ENCODE measurements around the gene NF2. TPM values are rescaled to one million over a fixed set of nuclear protein-coding genes. Genes with fewer than 3 reads are reported as not detected.

NF2 gene
- total RNA-seq, 1 donor from 2014 or later = 73.0 TPM

GRCh38 chr22:29712119-29712518, 108.7 kb downstream of the NF2 start:
- Mint-ChIP-seq H3K9me3 (ENCODE audit: low read depth) (peaks cover 2% of the 10 kb centered on the region), H3K4me1 (ENCODE audit: low read depth) (no peaks in the 10 kb centered on the region), H3K4me3 (ENCODE audit: unreplicated experiment) (no peak overlapping the region), H3K27me3 (ENCODE audit: low read depth) (peaks cover 41% of the 10 kb centered on the region), H3K36me3 (ENCODE audit: low read depth) (no peaks in the 10 kb centered on the region), H3K27ac (ENCODE audit: unreplicated experiment) (no peak overlapping the region)
- no peak for TF ChIP-seq CTCF (IDR thresholded peaks at IDR 0.05)
- DNase-seq (ENCODE audit: low spot score) = no peak

- peaks cover 39% of the 10 kb centered on the region for H3K27me3 Mint-ChIP-seq (ENCODE audit: low read depth)
- DNase-seq (ENCODE audit: low spot score) = no peak
- H3K36me3 Mint-ChIP-seq (ENCODE audit: low read depth) = no peaks in the 10 kb centered on the region
- peaks cover 2% of the 10 kb centered on the region for H3K9me3 Mint-ChIP-seq (ENCODE audit: low read depth)
- H3K4me1 Mint-ChIP-seq (ENCODE audit: low read depth) = no peaks in the 10 kb centered on the region
- H3K27ac Mint-ChIP-seq (ENCODE audit: unreplicated experiment) = no peak overlapping the region
- no peak for TF ChIP-seq CTCF (IDR thresholded peaks at IDR 0.05)
- H3K4me3 Mint-ChIP-seq (ENCODE audit: unreplicated experiment) = no peak overlapping the region
These were observed 109.8 kb downstream of the NF2 start for GRCh38 chr22:29713156-29713727.

GRCh38 chr22:29715240-29715639, 111.8 kb downstream of the NF2 start:
- DNase-seq (ENCODE audit: low spot score) = no peak
- Mint-ChIP-seq H3K4me3 (ENCODE audit: unreplicated experiment) (no peak overlapping the region), H3K27ac (ENCODE audit: unreplicated experiment) (no peak overlapping the region), H3K36me3 (ENCODE audit: low read depth) (no peaks in the 10 kb centered on the region), H3K27me3 (ENCODE audit: low read depth) (peaks cover 50% of the 10 kb centered on the region), H3K9me3 (ENCODE audit: low read depth) (peaks cover 2% of the 10 kb centered on the region), H3K4me1 (ENCODE audit: low read depth) (no peaks in the 10 kb centered on the region)
- no peak for TF ChIP-seq CTCF (IDR thresholded peaks at IDR 0.05)

- Mint-ChIP-seq H3K9me3 (ENCODE audit: low read depth) (peaks cover 2% of the 10 kb centered on the region), H3K4me3 (ENCODE audit: unreplicated experiment) (no peak overlapping the region), H3K27me3 (ENCODE audit: low read depth) (peaks cover 50% of the 10 kb centered on the region), H3K36me3 (ENCODE audit: low read depth) (no peaks in the 10 kb centered on the region), H3K4me1 (ENCODE audit: low read depth) (no peaks in the 10 kb centered on the region), H3K27ac (ENCODE audit: unreplicated experiment) (no peak overlapping the region)
- DNase-seq (ENCODE audit: low spot score) = no peak
- TF ChIP-seq CTCF (IDR thresholded peaks at IDR 0.05) = no peak
These were observed 112.3 kb downstream of the NF2 start for GRCh38 chr22:29715705-29716104.

GRCh38 chr22:29716814-29717545, 113.5 kb downstream of the NF2 start:
- Mint-ChIP-seq H3K27me3 (ENCODE audit: low read depth) (peaks cover 53% of the 10 kb centered on the region), H3K4me3 (ENCODE audit: unreplicated experiment) (no peak overlapping the region), H3K36me3 (ENCODE audit: low read depth) (no peaks in the 10 kb centered on the region), H3K4me1 (ENCODE audit: low read depth) (no peaks in the 10 kb centered on the region), H3K27ac (ENCODE audit: unreplicated experiment) (peak overlapping the region; percentile 54), H3K9me3 (ENCODE audit: low read depth) (peaks cover 2% of the 10 kb centered on the region)
- TF ChIP-seq CTCF (IDR thresholded peaks at IDR 0.05) = no peak
- DNase-seq (ENCODE audit: low spot score) = no peak

Measured in chondrocyte (in vitro differentiated cells).